WTC11 (cell line): ENCODE measurements around the gene GOLGA2. TPM values are rescaled to one million over a fixed set of nuclear protein-coding genes. Genes with fewer than 3 reads are reported as not detected.

Experiments
- ATAC-seq: fragments of 200-7000 bp; cut with Tn5 transposase; 2 replicates; pipeline ENCODE4 v1.10.0; 2021; ENCODE audit warnings: mild to moderate bottlenecking, moderate library complexity
- CTCF ChIA-PET: fragments of 300-600 bp; sonication (Branson Sonifier 250); formaldehyde crosslinking; loops from one replicate; lab custom pipeline; 2021; ENCODE audit warnings: antibody characterized with exemption; lab: Charles Lee
- POLR2A ChIA-PET: fragments of 350-600 bp; sonication (Branson Sonifier 250); formaldehyde crosslinking; loops from one replicate; lab custom pipeline; 2021; ENCODE audit warnings: antibody characterized with exemption; lab: Charles Lee
- DNase-seq: peaks from one replicate; pipeline ENCODE4 v3.0.0; 2021; ENCODE audit warnings: low spot score
- H3K27ac Mint-ChIP-seq: 2 replicates; pipeline ENCODE4 v1.8.0; 2021; ENCODE audit warnings: mixed read lengths
- H3K27me3 Mint-ChIP-seq: 2 replicates; pipeline ENCODE4 v1.8.0; 2021; ENCODE audit warnings: low read depth, mild to moderate bottlenecking, moderate library complexity, mixed read lengths
- H3K36me3 Mint-ChIP-seq: 2 replicates; pipeline ENCODE4 v1.8.0; 2021; ENCODE audit warnings: mixed read lengths
- H3K4me1 Mint-ChIP-seq: 2 replicates; pipeline ENCODE4 v1.8.0; 2022; ENCODE audit warnings: mixed read lengths
- H3K4me3 Mint-ChIP-seq: 2 replicates; pipeline ENCODE4 v1.8.0; 2021; ENCODE audit warnings: mild to moderate bottlenecking, moderate library complexity, mixed read lengths
- H3K9me3 Mint-ChIP-seq: 2 replicates; pipeline ENCODE4 v1.8.0; 2021; ENCODE audit warnings: mixed read lengths
- AFF4 ChIP-seq: sonication (generic); formaldehyde crosslinking; IDR thresholded peaks from 2 replicates; pipeline ENCODE4 v1.8.1; 2023; ENCODE audit warnings: mild to moderate bottlenecking, missing genetic modification reagents, borderline replicate concordance
- ARID4B ChIP-seq: sonication (generic); formaldehyde crosslinking; IDR thresholded peaks from 2 replicates; pipeline ENCODE4 v1.8.0; 2023; ENCODE audit warnings: missing genetic modification reagents, mild to moderate bottlenecking, borderline replicate concordance
- ATF2 ChIP-seq: sonication (generic); formaldehyde crosslinking; IDR thresholded peaks from 2 replicates; pipeline ENCODE4 v1.8.1; 2022; ENCODE audit warnings: low read depth, missing genetic modification reagents, borderline replicate concordance
- ATF3 ChIP-seq: sonication (generic); formaldehyde crosslinking; conservative IDR thresholded peaks from 2 replicates; pipeline ENCODE4 v1.8.1; 2022; ENCODE audit warnings: mild to moderate bottlenecking, missing genetic modification reagents
- CBFB ChIP-seq: sonication (generic); formaldehyde crosslinking; IDR thresholded peaks from 2 replicates; pipeline ENCODE4 v1.8.1; 2022; ENCODE audit warnings: mild to moderate bottlenecking, low read depth, missing genetic modification reagents
- CREM ChIP-seq: sonication (generic); formaldehyde crosslinking; IDR thresholded peaks from 2 replicates; pipeline ENCODE4 v1.8.1; 2022; ENCODE audit warnings: mild to moderate bottlenecking, missing genetic modification reagents, moderate library complexity
- E2F4 ChIP-seq: sonication (generic); formaldehyde crosslinking; IDR thresholded peaks from 2 replicates; pipeline ENCODE4 v1.8.1; 2022; ENCODE audit warnings: low read depth, mild to moderate bottlenecking, moderate library complexity, missing genetic modification reagents, borderline replicate concordance
- ELF4 ChIP-seq: sonication (generic); formaldehyde crosslinking; IDR thresholded peaks from 2 replicates; pipeline ENCODE4 v1.8.1; 2022; ENCODE audit warnings: low read depth, mild to moderate bottlenecking, moderate library complexity, missing genetic modification reagents
- FOXJ3 ChIP-seq: sonication (generic); formaldehyde crosslinking; IDR thresholded peaks from 2 replicates; pipeline ENCODE4 v1.9.0; 2021; ENCODE audit warnings: missing genetic modification reagents, mild to moderate bottlenecking, borderline replicate concordance
- GTF2I ChIP-seq: fragments of 250-450 bp; sonication (Bioruptor Pico); conservative IDR thresholded peaks from 2 replicates; pipeline ENCODE4 v1.4.0; 2021; ENCODE audit warnings: mild to moderate bottlenecking
- NR2C2 ChIP-seq: sonication (generic); formaldehyde crosslinking; IDR thresholded peaks from 2 replicates; pipeline ENCODE4 v1.8.0; 2022; ENCODE audit warnings: mild to moderate bottlenecking, missing genetic modification reagents
- TP53 ChIP-seq: sonication (generic); formaldehyde crosslinking; IDR thresholded peaks from 2 replicates; pipeline ENCODE4 v1.8.1; 2023; ENCODE audit warnings: mild to moderate bottlenecking, missing genetic modification reagents
- ZBTB21 ChIP-seq: sonication (generic); formaldehyde crosslinking; IDR thresholded peaks from 2 replicates; pipeline ENCODE4 v1.8.1; 2023; ENCODE audit warnings: mild to moderate bottlenecking, missing genetic modification reagents, borderline replicate concordance
- ZMAT4 ChIP-seq: fragments of 250-450 bp; sonication (Bioruptor Pico); IDR thresholded peaks from 2 replicates; pipeline ENCODE4 v1.9.0; 2021; ENCODE audit warnings: mild to moderate bottlenecking
- ZNF138 ChIP-seq: sonication (generic); formaldehyde crosslinking; conservative IDR thresholded peaks from 2 replicates; pipeline ENCODE4 v1.8.1; 2022; ENCODE audit warnings: mild to moderate bottlenecking, moderate library complexity, missing genetic modification reagents
- ZNF396 ChIP-seq: fragments of 250-450 bp; sonication (Bioruptor Pico); IDR thresholded peaks from 2 replicates; pipeline ENCODE4 v1.8.0; 2021; ENCODE audit warnings: mild to moderate bottlenecking, moderate library complexity, borderline replicate concordance
- ZNF425 ChIP-seq: fragments of 250-450 bp; sonication (Bioruptor Pico); conservative IDR thresholded peaks from 2 replicates; pipeline ENCODE4 v1.9.0; 2021; ENCODE audit warnings: mild to moderate bottlenecking
- ZNF512 ChIP-seq: sonication (generic); formaldehyde crosslinking; IDR thresholded peaks from 2 replicates; pipeline ENCODE4 v1.8.1; 2022; ENCODE audit warnings: missing genetic modification reagents, borderline replicate concordance
- total RNA-seq: library from RNA; stranded (reverse); gene quantifications from 3 replicates; pipeline ENCODE4 v1.2.3, GENCODE V29; 2021

Gene GOLGA2
- total RNA-seq, 1 experiment from 2014 or later = 66.3 TPM

- TF ChIP-seq ZNF425 (CRISPR knock-in tag) (no peak), ZNF396 (CRISPR knock-in tag) (no peak), ZBTB21 (CRISPR knock-in tag) (no peak), E2F4 (CRISPR knock-in tag) (no peak), CREM (CRISPR knock-in tag) (no peak), ARID4B (CRISPR knock-in tag) (no peak), ATF3 (CRISPR knock-in tag) (no peak)
These were observed 32.4 kb downstream of the GOLGA2 start (continued) for GRCh38 chr9:128243215-128244018.

GRCh38 chr9:128242828-128243214 lies 33.0 kb downstream of the GOLGA2 start:
- CTCF ChIA-PET = interaction anchor here (1.4 to 2.7 kb wide), 2 partner anchors 12 to 125 kb away, joined by 4 to 7 read pairs; no protein-coding TSS in a partner anchor
- H3K4me3 Mint-ChIP-seq = no peak overlapping the region
- TF ChIP-seq ZNF512 (CRISPR knock-in tag) (no peak), CBFB (CRISPR knock-in tag) (no peak), NR2C2 (no peak), ATF2 (no peak), AFF4 (CRISPR knock-in tag) (no peak), FOXJ3 (no peak), GTF2I (no peak), ZMAT4 (no peak), ZNF138 (CRISPR knock-in tag) (no peak), TP53 (CRISPR knock-in tag) (no peak), ELF4 (CRISPR knock-in tag) (no peak)

More at GRCh38 chr9:128242828-128243214, 33.0 kb downstream of the GOLGA2 start:
- Mint-ChIP-seq H3K4me1 (peaks cover 15% of the 10 kb centered on the region), H3K27ac (no peak overlapping the region), H3K27me3 (no peaks in the 10 kb centered on the region), H3K36me3 (peaks cover 5% of the 10 kb centered on the region), H3K9me3 (no peaks in the 10 kb centered on the region)
- ATAC-seq (no peak), DNase-seq (no peak)
- POLR2A ChIA-PET = no interaction called here
